ENCODE results near the gene LFNG.

Gene LFNG

DNA sequence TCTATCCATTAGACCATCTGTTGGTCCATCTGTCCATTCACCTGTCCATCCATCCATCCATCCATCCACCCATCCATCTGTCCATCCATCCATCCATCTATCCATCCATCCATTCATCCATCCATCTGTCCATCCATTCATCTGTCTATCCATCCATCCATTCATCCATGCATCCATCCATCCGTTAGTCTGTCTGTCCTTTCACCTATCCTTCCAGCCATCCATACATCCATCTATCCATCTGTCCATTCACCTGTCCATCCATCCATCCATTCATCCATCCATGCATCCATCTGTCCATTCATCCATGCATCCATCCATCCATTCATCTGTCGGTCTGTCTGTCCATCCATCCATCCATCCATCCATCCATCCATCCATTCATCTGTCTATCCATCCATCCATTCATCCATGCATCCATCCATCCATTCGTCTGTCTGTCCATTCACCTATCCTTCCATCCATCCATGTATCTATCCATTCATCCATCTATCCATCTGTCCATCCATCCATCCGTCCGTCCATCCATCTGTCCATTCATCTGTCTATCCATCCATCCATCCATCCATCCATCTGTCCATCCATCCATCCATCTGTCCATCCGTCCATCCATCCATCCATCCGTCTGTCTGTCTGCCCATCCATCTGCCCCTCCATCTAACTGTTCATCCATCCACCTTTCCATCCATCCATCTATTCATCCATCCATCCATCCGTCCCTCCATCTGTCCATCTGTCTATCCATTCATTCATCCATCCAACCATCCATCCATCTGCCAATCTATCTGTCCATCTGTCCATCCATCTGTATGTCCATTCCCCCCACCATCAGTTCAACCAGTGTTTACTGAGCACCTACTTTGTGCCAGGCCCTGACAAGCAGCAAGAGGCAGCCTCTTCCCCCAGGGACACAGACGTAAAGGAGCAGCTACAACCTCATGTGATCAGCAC, 4.8 kb upstream of the LFNG start:
- H4K8ac ChIP-seq (ENCODE audit: low read depth, low read length) = no peak overlapping the region
- H3K14ac ChIP-seq (ENCODE audit: low read length) = no peak overlapping the region
- peaks cover 43 to 58% of the 10 kb centered on the region in 2 donors for H3K4me1 ChIP-seq (ENCODE audit: control insufficient read depth in 2 of 2, insufficient read depth in 1 of 2, low read depth in 1 of 2, low read length in 2 of 2)
- peak overlapping the region; percentile 22 for H3K23ac ChIP-seq (ENCODE audit: low read depth, low read length, poor library complexity)
- H3K36me3 ChIP-seq (replicated peaks in 1 of 2; ENCODE audit: control insufficient read depth in 2 of 2, insufficient read depth in 2 of 2, low read length in 2 of 2) = no peaks in the 10 kb centered on the region
- H3K9me3 ChIP-seq (replicated peaks in 1 of 2; ENCODE audit: control insufficient read depth in 2 of 2, insufficient read depth in 1 of 2, low read depth in 1 of 2, low read length in 2 of 2) = peaks cover 0 to 2% of the 10 kb centered on the region in 2 donors
- no peak overlapping the region for H4K91ac ChIP-seq (ENCODE audit: low read depth, low read length, poor library complexity)
- H3K4me2 ChIP-seq (ENCODE audit: insufficient read depth, low read length, poor library complexity, severe bottlenecking) = no peak overlapping the region
- no peak overlapping the region for H2AFZ ChIP-seq (ENCODE audit: low read length)
- H3K79me1 ChIP-seq (ENCODE audit: low read depth, low read length) = no peaks in the 10 kb centered on the region
- H3K18ac ChIP-seq (ENCODE audit: low read length) = peak overlapping the region; percentile 44
- peaks cover 0 to 12% (median 0%) of the 10 kb centered on the region in 3 experiments for H3K27me3 ChIP-seq (ENCODE audit: control insufficient read depth in 3 of 3, insufficient read depth in 3 of 3, low read depth in 1 of 3, low read length in 3 of 3)
- no peak overlapping the region for H3K4ac ChIP-seq (ENCODE audit: low read length)
- DNase-seq (ENCODE audit: low spot score) = no peak
- H3K9ac ChIP-seq (ENCODE audit: low read depth, low read length, poor library complexity) = no peak overlapping the region
- no peak overlapping the region for H2BK120ac ChIP-seq (ENCODE audit: low read depth, low read length)
- no peak overlapping the region for H3K27ac ChIP-seq (replicated peaks; ENCODE audit: low read length)
- H3K4me3 ChIP-seq (ENCODE audit: low read length in 2 of 2) = no peak overlapping the region
- no CpG with 5 or more reads among the region's 9 CpGs for WGBS, 2 donors (ENCODE audit: extremely low coverage in 2 of 2, insufficient read length in 2 of 2, insufficient replicate concordance in 1 of 2)
- H2BK12ac ChIP-seq (ENCODE audit: low read length) = peak overlapping the region; percentile 7
- peak overlapping the region; percentile 35 for H2BK5ac ChIP-seq (ENCODE audit: low read length)
- H2BK15ac ChIP-seq (ENCODE audit: low read length) = peak overlapping the region; percentile 96
- peak overlapping the region; percentile 99 for H2AK5ac ChIP-seq (ENCODE audit: low read depth, low read length)

DNA sequence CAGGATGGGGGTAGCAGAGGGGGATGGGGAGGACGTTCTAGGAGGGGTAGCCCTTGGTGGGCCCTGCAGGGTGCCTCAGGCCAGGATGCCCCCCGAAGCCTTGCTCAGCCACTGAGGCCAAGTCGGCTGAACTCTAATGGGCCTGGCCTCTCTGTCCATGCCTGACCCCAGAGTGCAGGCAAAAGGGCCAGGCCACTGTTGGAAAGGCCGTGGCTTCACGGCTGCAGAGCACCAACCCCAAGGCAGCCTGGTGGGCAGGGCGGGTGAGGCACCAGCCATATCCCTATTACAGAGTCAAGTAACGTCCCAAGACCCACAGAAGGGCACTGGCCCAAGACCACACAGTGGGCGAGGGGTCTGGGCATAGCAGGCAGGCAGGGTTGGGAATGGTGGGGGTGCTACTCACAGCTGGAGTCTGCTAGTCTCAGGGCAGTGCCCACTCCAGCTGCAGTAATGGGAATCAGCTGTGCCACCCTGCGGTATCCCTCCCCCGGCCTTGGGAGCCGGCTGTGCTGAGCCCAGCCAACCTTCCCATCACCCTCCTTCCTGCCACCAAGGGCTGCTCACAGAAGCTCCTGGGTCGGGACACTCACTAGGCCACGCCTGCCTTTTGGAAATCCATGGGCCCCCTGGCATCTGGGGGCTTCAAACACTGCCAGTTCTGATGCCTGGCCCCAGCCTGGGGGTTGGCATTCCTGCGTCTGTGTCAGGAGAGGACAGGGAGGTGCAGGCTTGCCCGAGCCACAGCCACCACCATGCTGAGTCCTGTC, 4.0 kb upstream of the LFNG start:
- H3K9me3 ChIP-seq (replicated peaks in 1 of 2; ENCODE audit: control insufficient read depth in 2 of 2, insufficient read depth in 1 of 2, low read depth in 1 of 2, low read length in 2 of 2) = peaks cover 0 to 2% of the 10 kb centered on the region in 2 donors
- no peak overlapping the region for H3K27ac ChIP-seq (replicated peaks; ENCODE audit: low read length)
- peaks cover 42 to 58% of the 10 kb centered on the region in 2 donors for H3K4me1 ChIP-seq (ENCODE audit: control insufficient read depth in 2 of 2, insufficient read depth in 1 of 2, low read depth in 1 of 2, low read length in 2 of 2)
- peak overlapping the region; percentile 77 for H2BK12ac ChIP-seq (ENCODE audit: low read length)
- no peak overlapping the region for H3K4me2 ChIP-seq (ENCODE audit: insufficient read depth, low read length, poor library complexity, severe bottlenecking)
- H3K18ac ChIP-seq (ENCODE audit: low read length) = peak overlapping the region; percentile 44
- DNase-seq (ENCODE audit: low spot score) = no peak
- peaks cover 3% of the 10 kb centered on the region for H3K79me1 ChIP-seq (ENCODE audit: low read depth, low read length)
- WGBS, 2 donors (ENCODE audit: extremely low coverage in 2 of 2, insufficient read length in 2 of 2, insufficient replicate concordance in 1 of 2) = no CpG with 5 or more reads among the region's 15 CpGs
- peaks cover 0 to 12% (median 0%) of the 10 kb centered on the region in 3 experiments for H3K27me3 ChIP-seq (ENCODE audit: control insufficient read depth in 3 of 3, insufficient read depth in 3 of 3, low read depth in 1 of 3, low read length in 3 of 3)
- H2BK5ac ChIP-seq (ENCODE audit: low read length) = peak overlapping the region; percentile 35
- H2BK15ac ChIP-seq (ENCODE audit: low read length) = peak overlapping the region; percentile 96
- H3K23ac ChIP-seq (ENCODE audit: low read depth, low read length, poor library complexity) = peak overlapping the region; percentile 77
- H2BK120ac ChIP-seq (ENCODE audit: low read depth, low read length) = peak overlapping the region; percentile 78
- no peak overlapping the region for H4K8ac ChIP-seq (ENCODE audit: low read depth, low read length)
- no peaks in the 10 kb centered on the region for H3K36me3 ChIP-seq (replicated peaks in 1 of 2; ENCODE audit: control insufficient read depth in 2 of 2, insufficient read depth in 2 of 2, low read length in 2 of 2)
- no peak overlapping the region for H3K14ac ChIP-seq (ENCODE audit: low read length)
- no peak overlapping the region for H3K4me3 ChIP-seq (ENCODE audit: low read length in 2 of 2)
- no peak overlapping the region for H2AFZ ChIP-seq (ENCODE audit: low read length)
- H4K91ac ChIP-seq (ENCODE audit: low read depth, low read length, poor library complexity) = peak overlapping the region; percentile 38
- H2AK5ac ChIP-seq (ENCODE audit: low read depth, low read length) = peak overlapping the region; percentile 99
- H3K9ac ChIP-seq (ENCODE audit: low read depth, low read length, poor library complexity) = peak overlapping the region; percentile 16
- no peak overlapping the region for H3K4ac ChIP-seq (ENCODE audit: low read length)

DNA sequence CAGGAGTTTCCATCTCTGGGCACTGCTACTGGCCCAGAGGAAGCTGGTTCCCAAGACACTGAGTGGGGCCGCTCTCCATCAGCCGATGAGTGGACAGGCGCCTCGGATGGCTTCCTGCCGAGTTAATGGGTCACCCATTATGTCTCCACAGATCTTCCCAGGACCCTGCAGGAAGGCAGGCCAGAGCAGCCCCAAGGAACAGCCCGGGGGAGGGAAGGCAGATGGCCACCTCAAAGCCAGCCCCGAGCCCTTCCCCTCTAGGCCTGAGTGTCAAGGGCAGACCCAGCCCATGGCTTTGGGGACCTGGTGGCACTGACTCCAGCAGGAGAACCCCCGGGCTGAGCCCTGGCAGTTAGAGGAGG, 3.4 kb upstream of the LFNG start:
- Histone ChIP-seq H3K4ac (ENCODE audit: low read length) (no peak overlapping the region), H3K4me1 (ENCODE audit: control insufficient read depth in 2 of 2, insufficient read depth in 1 of 2, low read depth in 1 of 2, low read length in 2 of 2) (peaks cover 39 to 54% of the 10 kb centered on the region in 2 donors), H3K18ac (ENCODE audit: low read length) (peak overlapping the region; percentile 87), H2BK5ac (ENCODE audit: low read length) (no peak overlapping the region), H2BK12ac (ENCODE audit: low read length) (peak overlapping the region; percentile 77), H3K27me3 (ENCODE audit: control insufficient read depth in 3 of 3, insufficient read depth in 3 of 3, low read depth in 1 of 3, low read length in 3 of 3) (peaks cover 0 to 12% (median 0%) of the 10 kb centered on the region in 3 experiments), H3K9me3 (replicated peaks in 1 of 2; ENCODE audit: control insufficient read depth in 2 of 2, insufficient read depth in 1 of 2, low read depth in 1 of 2, low read length in 2 of 2) (peaks cover 0 to 2% of the 10 kb centered on the region in 2 donors), H2AK5ac (ENCODE audit: low read depth, low read length) (peak overlapping the region; percentile 99), H3K4me3 (ENCODE audit: low read length in 2 of 2) (no peak overlapping the region), H3K79me1 (ENCODE audit: low read depth, low read length) (peaks cover 3% of the 10 kb centered on the region), H4K91ac (ENCODE audit: low read depth, low read length, poor library complexity) (peak overlapping the region; percentile 38), H3K9ac (ENCODE audit: low read depth, low read length, poor library complexity) (peak overlapping the region; percentile 16), H2BK15ac (ENCODE audit: low read length) (peak overlapping the region; percentile 96), H2BK120ac (ENCODE audit: low read depth, low read length) (peak overlapping the region; percentile 78), H3K23ac (ENCODE audit: low read depth, low read length, poor library complexity) (peak overlapping the region; percentile 77), H4K8ac (ENCODE audit: low read depth, low read length) (no peak overlapping the region), H3K36me3 (replicated peaks in 1 of 2; ENCODE audit: control insufficient read depth in 2 of 2, insufficient read depth in 2 of 2, low read length in 2 of 2) (no peaks in the 10 kb centered on the region), H3K4me2 (ENCODE audit: insufficient read depth, low read length, poor library complexity, severe bottlenecking) (no peak overlapping the region), H3K14ac (ENCODE audit: low read length) (peak overlapping the region; percentile 63), H2AFZ (ENCODE audit: low read length) (no peak overlapping the region), H3K27ac (replicated peaks; ENCODE audit: low read length) (no peak overlapping the region)
- no CpG with 5 or more reads among the region's 8 CpGs for WGBS, 2 donors (ENCODE audit: extremely low coverage in 2 of 2, insufficient read length in 2 of 2, insufficient replicate concordance in 1 of 2)
- no peak for DNase-seq (ENCODE audit: low spot score)
